Measurements from ENCODE around the gene AHRR.

- TF ChIP-seq EZH2 (IDR thresholded peaks at IDR 0.05; ENCODE audit: borderline replicate concordance), result no peak
- no peak for TF ChIP-seq CTCF (IDR thresholded peaks at IDR 0.05; ENCODE audit: poor library complexity)
Observed at GRCh38 chr5:482506-482905, 161.0 kb downstream of the AHRR start.
